Effector memory CD8-positive, alpha-beta T cell (primary cell): ENCODE measurements around the gene LTA4H.

Experiments used
- ATAC-seq: fragments of 150-1000 bp; cut with Tn5 transposase; replicated peaks from 2 replicates; pipeline ENCODE4 v1.10.0; 2021; ENCODE audit warnings: mild to moderate bottlenecking, moderate library complexity
- DNase-seq, 3 experiments: peaks; one replicate each; pipeline ENCODE4 v3.0.0; 2021
- H3K27ac Mint-ChIP-seq, 2 donors: one replicate each; pipeline ENCODE4 v1.8.0; 2022; ENCODE audit warnings: mild to moderate bottlenecking in 2 of 2, mixed read lengths in 2 of 2, moderate library complexity in 2 of 2
- H3K27me3 Mint-ChIP-seq, 2 donors: one replicate each; pipeline ENCODE4 v1.8.0; 2022; ENCODE audit warnings: mixed read lengths in 2 of 2
- H3K36me3 Mint-ChIP-seq: one replicate; pipeline ENCODE4 v1.8.0; 2022; ENCODE audit warnings: mild to moderate bottlenecking, moderate library complexity, mixed read lengths; ENCODE audit not compliant: insufficient read depth
- H3K4me1 Mint-ChIP-seq, 2 donors: one replicate each; pipeline ENCODE4 v1.8.0; 2022; ENCODE audit warnings: low read depth in 2 of 2, mixed read lengths in 2 of 2
- H3K4me3 Mint-ChIP-seq, 2 donors: one replicate each; pipeline ENCODE4 v1.8.0; 2022; ENCODE audit warnings: mild to moderate bottlenecking in 2 of 2, mixed read lengths in 2 of 2, moderate library complexity in 2 of 2
- H3K9me3 Mint-ChIP-seq, 2 donors: one replicate each; pipeline ENCODE4 v1.8.0; 2022; ENCODE audit warnings: mixed read lengths in 2 of 2

LTA4H gene

DNA sequence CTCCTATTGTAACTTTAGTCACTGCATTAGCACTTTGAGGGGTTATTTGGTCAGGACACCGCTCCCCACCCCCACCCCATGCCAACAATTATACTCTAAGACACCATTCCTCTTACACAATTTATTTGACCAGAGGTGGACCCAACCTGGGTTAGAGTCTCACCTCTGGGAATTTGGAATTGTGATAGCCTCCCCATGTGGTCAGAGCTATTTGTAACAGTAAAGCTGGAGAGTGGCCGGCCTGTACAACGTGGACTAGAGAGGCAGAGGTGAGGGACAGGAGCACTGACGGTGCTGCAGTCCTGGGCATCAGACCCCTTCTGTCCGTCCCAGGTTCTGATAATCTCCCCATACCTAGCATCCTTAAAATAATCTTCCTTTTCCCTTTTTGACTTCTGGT, 35.9 kb downstream of the LTA4H start:
- H3K9me3 Mint-ChIP-seq: no peaks in the 10 kb centered on the region

GRCh38 chr12:95998611-95999286, 36.6 kb downstream of the LTA4H start:
- peak overlapping the region; percentile 5 for H3K27ac Mint-ChIP-seq
- ATAC-seq: peak; percentile 99
- peak; percentile 35 to 48 (median 41) for DNase-seq
- peaks cover 6 to 8% of the 10 kb centered on the region in 2 donors for H3K4me1 Mint-ChIP-seq
- H3K36me3 Mint-ChIP-seq: peaks cover 32% of the 10 kb centered on the region
- H3K27me3 Mint-ChIP-seq: no peaks in the 10 kb centered on the region
- H3K9me3 Mint-ChIP-seq: no peaks in the 10 kb centered on the region
- H3K4me3 Mint-ChIP-seq: no peak overlapping the region

More for the DNA sequence above, 35.9 kb downstream of the LTA4H start:
- Mint-ChIP-seq H3K36me3 (peaks cover 33% of the 10 kb centered on the region), H3K4me1 (peaks cover 6 to 8% of the 10 kb centered on the region in 2 donors), H3K27me3 (no peaks in the 10 kb centered on the region), H3K4me3 (no peak overlapping the region), H3K27ac (peak overlapping the region; percentile 5 to 59)
- DNase-seq (no peak), ATAC-seq (no peak)

DNA sequence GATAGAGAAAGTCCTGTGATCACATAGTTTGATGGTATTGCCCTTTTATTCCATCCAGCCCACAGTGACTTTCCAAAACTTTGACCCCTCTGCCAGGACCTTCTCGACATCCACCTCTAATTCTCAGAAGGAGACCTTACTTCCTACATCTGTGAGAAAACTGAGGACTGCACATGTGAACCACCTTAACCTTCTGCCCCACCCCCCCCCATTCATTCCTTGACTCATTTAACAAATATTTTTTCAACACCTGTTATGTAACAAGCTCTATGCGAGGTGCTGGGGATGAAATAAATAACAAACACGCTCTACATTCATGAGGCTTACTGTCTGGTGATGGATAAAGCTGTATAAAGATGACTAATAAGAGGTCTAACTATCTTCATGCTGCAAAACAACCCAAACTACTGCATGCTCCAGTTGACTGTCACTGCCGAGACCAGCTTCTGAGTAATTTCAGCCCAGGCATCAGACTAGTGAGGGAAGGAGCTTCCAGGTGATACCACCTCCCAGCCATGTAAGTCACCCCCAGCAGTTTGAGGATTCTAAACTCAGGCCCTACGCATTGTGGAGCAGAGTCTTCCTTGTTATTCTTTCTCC, 37.4 kb downstream of the LTA4H start:
- Mint-ChIP-seq H3K27ac (no peak overlapping the region), H3K4me3 (no peak overlapping the region), H3K27me3 (no peaks in the 10 kb centered on the region), H3K36me3 (peaks cover 30% of the 10 kb centered on the region), H3K4me1 (peaks cover 6 to 8% of the 10 kb centered on the region in 2 donors), H3K9me3 (no peaks in the 10 kb centered on the region)
- ATAC-seq: no peak
- DNase-seq: no peak

- Mint-ChIP-seq H3K27ac (peak overlapping the region in 1 of 2 donors; percentile 39), H3K9me3 (no peaks in the 10 kb centered on the region), H3K27me3 (no peaks in the 10 kb centered on the region), H3K4me3 (no peak overlapping the region), H3K4me1 (peaks cover 6 to 8% of the 10 kb centered on the region in 2 donors), H3K36me3 (peaks cover 22% of the 10 kb centered on the region)
- ATAC-seq: no peak
- no peak for DNase-seq
These were observed 38.1 kb downstream of the LTA4H start for GRCh38 chr12:95997276-95997675.

DNA sequence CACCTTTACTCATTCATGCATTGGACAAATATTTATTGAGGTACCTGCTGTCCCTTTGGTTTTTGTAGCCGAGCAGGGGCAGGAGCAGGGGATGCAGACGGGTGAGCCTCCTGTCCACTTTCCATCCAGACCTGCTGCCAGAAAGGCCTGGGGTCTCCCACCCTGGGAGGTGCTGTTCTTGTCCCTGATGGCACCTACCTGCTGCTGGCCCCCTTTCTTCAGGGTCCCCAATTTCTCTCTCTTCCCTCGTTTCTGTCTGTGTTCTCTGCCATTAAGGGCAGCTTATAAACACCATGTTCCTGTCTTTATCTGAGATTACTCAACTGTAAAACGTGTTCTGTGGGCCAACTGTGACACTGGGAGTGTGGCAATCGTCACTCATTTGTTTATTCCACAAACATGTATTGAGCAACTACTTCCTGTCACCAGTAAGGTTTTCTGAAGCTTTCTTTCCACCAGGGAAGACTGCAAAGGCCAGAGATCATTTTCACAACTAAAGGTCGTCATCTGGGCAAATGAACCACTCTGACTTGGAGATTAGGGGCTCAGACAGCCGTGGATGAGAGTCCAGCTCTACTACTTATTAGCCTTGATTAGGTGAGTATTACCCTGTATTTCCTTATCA, 39.2 kb downstream of the LTA4H start, which contains the start of gene HAL:
HAL (minus strand) TSS at position 311 of the 625 bp plus-strand sequence. CDS start 434 bp downstream, outside the sequence.
- Mint-ChIP-seq H3K27ac (peak within 1 kb of the TSS in 1 of 2 donors; percentile 39), H3K4me3 (no peak within 1 kb of the TSS), H3K27me3 (no peaks in the 10 kb centered on the region), H3K9me3 (no peaks in the 10 kb centered on the region), H3K36me3 (peaks cover 13% of the 10 kb centered on the region), H3K4me1 (peaks cover 6 to 8% of the 10 kb centered on the region in 2 donors)
- DNase-seq (no peak), ATAC-seq (no peak)

DNA sequence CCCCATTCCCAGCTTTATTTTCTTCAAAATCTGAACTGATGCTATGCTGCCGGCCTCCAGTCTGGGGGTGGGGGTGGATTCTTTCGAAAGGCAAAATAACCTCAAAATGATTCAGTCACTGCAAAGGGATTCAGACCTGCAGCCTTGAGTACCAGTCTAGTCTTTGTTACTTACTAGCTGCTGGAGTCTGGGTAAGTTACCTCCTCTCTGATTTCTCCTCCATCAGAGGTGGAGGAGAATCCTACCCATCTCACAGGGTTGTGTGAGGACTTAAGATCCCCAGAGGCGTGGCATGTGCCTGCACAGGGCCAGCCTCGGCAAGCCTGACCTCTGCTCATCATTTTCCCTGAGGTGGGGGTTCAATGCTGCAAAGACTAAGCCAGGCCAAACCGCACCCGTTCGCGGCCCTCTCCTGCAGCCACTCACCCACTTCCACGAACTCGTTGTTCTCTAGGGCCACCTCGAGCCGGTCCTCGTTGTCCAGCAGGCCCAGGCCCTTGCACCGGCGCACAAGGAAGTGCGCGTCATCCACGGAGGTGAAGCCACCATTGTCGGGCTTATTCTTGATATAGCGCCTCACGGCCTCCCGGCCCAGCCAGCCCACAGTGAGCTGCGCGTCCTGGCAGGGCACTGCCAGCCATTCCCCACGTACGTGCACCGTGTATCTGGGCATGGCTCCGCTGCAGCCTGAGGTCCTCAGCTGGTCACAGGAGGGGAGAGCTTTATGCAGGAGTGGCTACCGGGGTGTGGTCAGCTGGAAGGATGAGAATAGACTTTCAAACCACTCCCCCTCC, 40.0 kb downstream of the LTA4H start:
- Mint-ChIP-seq H3K27ac (no peak overlapping the region), H3K4me1 (peaks cover 6 to 8% of the 10 kb centered on the region in 2 donors), H3K27me3 (no peaks in the 10 kb centered on the region), H3K4me3 (no peak overlapping the region), H3K36me3 (peaks cover 8% of the 10 kb centered on the region), H3K9me3 (no peaks in the 10 kb centered on the region)
- ATAC-seq: no peak
- no peak for DNase-seq

GRCh38 chr12:95994476-95994875, 40.9 kb downstream of the LTA4H start:
- Mint-ChIP-seq H3K36me3 (peaks cover 3% of the 10 kb centered on the region), H3K27ac (no peak overlapping the region), H3K9me3 (no peaks in the 10 kb centered on the region), H3K27me3 (no peaks in the 10 kb centered on the region), H3K4me1 (peaks cover 6 to 8% of the 10 kb centered on the region in 2 donors), H3K4me3 (no peak overlapping the region)
- DNase-seq: no peak
- ATAC-seq: no peak

DNA sequence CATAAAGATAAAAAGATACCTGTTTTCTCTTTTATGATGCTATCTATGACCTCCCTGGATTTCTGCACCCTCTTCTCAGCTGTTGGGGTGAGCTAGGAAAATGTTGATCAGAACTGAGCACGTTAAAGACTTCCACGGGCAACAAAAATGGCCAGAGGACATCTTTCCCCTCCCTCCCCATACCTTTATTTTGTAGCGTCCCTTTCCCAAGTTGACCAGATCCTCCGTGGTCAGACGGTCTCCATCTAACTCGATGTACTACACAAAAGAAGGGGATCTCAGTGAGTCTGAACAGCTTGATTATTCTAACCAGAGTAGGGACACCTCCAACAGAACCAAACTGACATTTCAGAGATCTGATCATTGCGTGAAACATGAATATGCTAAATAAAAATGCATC, 41.5 kb downstream of the LTA4H start:
- Mint-ChIP-seq H3K27ac (no peak overlapping the region), H3K4me1 (peaks cover 6% of the 10 kb centered on the region in 2 donors), H3K9me3 (no peaks in the 10 kb centered on the region), H3K4me3 (no peak overlapping the region), H3K27me3 (peaks cover 0 to 4% of the 10 kb centered on the region in 2 donors), H3K36me3 (peaks cover 3% of the 10 kb centered on the region)
- DNase-seq (no peak), ATAC-seq (no peak)

DNA sequence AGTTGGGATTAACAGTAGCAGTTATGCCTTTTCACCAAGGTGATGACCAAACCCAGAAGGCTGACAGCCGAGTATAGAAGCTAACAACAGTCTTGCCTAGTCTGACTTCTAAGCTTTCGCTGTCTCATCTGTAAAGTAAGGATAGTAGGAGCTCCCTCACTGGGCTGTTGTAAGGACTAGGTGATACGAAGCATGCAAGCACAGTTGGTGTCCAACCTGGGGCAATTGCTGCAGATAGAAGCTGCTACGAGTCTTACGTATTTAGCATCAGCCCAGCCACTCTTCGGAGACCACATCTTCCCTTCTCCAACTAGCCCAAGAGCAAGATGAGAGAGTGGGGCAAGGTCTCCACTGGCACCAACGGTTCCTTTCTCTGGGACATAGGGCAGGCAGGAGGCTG, 45.3 kb downstream of the LTA4H start:
- no peak overlapping the region for H3K4me3 Mint-ChIP-seq
- H3K9me3 Mint-ChIP-seq: no peaks in the 10 kb centered on the region
- no peak overlapping the region for H3K27ac Mint-ChIP-seq
- peaks cover 0 to 10% of the 10 kb centered on the region in 2 donors for H3K27me3 Mint-ChIP-seq
- no peaks in the 10 kb centered on the region for H3K4me1 Mint-ChIP-seq
- ATAC-seq (no peak), DNase-seq (no peak)
- H3K36me3 Mint-ChIP-seq: peaks cover 3% of the 10 kb centered on the region

- ATAC-seq (no peak), DNase-seq (no peak)
- no peak overlapping the region for H3K4me3 Mint-ChIP-seq
- no peaks in the 10 kb centered on the region for H3K4me1 Mint-ChIP-seq
- H3K27ac Mint-ChIP-seq: no peak overlapping the region
- no peaks in the 10 kb centered on the region for H3K9me3 Mint-ChIP-seq
- H3K36me3 Mint-ChIP-seq: peaks cover 3% of the 10 kb centered on the region
- peaks cover 0 to 10% of the 10 kb centered on the region in 2 donors for H3K27me3 Mint-ChIP-seq
These were observed 45.8 kb downstream of the LTA4H start for GRCh38 chr12:95989504-95990123.

DNA sequence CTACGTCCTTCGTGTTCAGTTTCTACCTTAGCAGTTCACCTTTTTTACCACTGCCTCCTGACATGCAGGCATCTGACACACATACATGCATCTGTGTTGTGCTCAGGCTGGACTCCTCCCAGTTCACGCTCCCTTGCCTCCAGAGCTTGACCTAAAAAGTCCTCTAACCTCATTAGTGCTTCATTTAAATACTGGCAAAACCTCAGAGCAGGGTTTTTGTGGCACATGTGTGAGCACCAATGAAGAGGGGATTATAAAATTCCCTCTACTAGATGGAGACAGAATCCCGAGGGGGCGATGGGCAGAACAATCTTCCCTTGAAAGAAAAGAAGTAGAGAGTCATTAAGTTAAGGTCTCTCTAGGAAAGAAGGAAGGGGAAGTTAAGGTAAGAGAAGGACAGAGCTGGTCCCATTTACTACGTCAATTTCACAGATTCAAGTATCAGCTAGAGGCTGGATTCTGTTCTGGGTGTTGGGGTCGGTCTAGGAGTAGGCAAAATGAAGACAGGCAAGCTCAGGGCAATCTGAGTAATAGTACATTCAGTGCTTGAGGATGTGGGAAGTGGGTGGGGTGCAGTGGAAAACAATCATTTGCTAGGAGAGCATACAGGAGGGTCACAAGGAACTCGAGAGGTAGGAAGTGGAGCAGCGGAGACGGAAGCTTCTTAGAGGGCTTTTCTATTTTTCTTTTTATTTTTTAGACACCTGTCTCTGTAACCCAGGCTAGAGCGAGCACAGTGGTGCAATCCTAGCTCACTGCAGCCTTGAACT, 46.7 kb downstream of the LTA4H start:
- Mint-ChIP-seq H3K4me1 (no peaks in the 10 kb centered on the region), H3K27ac (no peak overlapping the region), H3K4me3 (no peak overlapping the region), H3K27me3 (peaks cover 0 to 10% of the 10 kb centered on the region in 2 donors), H3K36me3 (peaks cover 3% of the 10 kb centered on the region), H3K9me3 (no peaks in the 10 kb centered on the region)
- DNase-seq: no peak
- ATAC-seq: no peak
